GM06990 (cell line): ENCODE results near the gene RHOBTB3.

Experiments used
- DNase-seq: peaks from one replicate; pipeline ENCODE4 v3.0.0-alpha.2; 2011; ENCODE audit not compliant: insufficient read length; ENCODE audit errors: extremely low read depth
- H3K27me3 ChIP-seq: replicated peaks from 2 replicates; pipeline ENCODE4 v1.6.0; 2011; ENCODE audit warnings: low read length; ENCODE audit not compliant: control insufficient read depth, insufficient read depth
- H3K36me3 ChIP-seq: 2 replicates; pipeline ENCODE4 v1.5.1; 2011; ENCODE audit warnings: low read length; ENCODE audit not compliant: control insufficient read depth, insufficient read depth
- H3K4me3 ChIP-seq: replicated peaks from 2 replicates; pipeline ENCODE4 v1.5.1; 2011; ENCODE audit warnings: low read depth, mild to moderate bottlenecking, control low read depth, low read length
- TF ChIP-seq, protein P1 (sequence below): IDR thresholded peaks from 2 replicates; pipeline ENCODE4 v1.5.1; 2011; ENCODE audit warnings: low read length, control low read depth, mild to moderate bottlenecking, inconsistent platforms; ENCODE audit not compliant: insufficient read depth, poor library complexity, severe bottlenecking

The RHOBTB3 gene

DNA sequence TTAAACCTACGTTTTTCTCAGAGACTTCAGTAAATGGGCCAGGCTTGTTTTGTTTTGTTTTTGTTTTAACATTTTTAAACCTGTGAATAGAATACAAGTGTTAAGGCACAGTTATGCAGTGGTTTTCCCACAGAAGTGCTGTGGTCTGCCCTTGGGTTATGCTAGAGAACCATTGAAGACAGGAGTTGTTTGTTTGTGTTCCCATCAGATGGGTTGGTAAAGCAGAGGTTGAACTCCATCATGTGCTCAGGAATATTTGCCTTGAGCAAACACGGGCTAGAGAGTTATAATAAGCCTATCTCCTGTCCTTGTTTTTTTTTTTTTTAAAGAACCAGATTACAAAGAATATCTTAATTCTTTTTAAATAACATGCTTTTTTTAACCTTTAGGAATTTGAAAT is 28.5 kb downstream of the RHOBTB3 start:
- TF ChIP-seq, protein P1, sequence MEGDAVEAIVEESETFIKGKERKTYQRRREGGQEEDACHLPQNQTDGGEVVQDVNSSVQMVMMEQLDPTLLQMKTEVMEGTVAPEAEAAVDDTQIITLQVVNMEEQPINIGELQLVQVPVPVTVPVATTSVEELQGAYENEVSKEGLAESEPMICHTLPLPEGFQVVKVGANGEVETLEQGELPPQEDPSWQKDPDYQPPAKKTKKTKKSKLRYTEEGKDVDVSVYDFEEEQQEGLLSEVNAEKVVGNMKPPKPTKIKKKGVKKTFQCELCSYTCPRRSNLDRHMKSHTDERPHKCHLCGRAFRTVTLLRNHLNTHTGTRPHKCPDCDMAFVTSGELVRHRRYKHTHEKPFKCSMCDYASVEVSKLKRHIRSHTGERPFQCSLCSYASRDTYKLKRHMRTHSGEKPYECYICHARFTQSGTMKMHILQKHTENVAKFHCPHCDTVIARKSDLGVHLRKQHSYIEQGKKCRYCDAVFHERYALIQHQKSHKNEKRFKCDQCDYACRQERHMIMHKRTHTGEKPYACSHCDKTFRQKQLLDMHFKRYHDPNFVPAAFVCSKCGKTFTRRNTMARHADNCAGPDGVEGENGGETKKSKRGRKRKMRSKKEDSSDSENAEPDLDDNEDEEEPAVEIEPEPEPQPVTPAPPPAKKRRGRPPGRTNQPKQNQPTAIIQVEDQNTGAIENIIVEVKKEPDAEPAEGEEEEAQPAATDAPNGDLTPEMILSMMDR = no peak
- Histone ChIP-seq H3K36me3 (peaks cover 2% of the 10 kb centered on the region; the same call in 1 of the 2 replicates), H3K27me3 (no peaks in the 10 kb centered on the region), H3K4me3 (no peak overlapping the region)
- DNase-seq = no peak

DNA sequence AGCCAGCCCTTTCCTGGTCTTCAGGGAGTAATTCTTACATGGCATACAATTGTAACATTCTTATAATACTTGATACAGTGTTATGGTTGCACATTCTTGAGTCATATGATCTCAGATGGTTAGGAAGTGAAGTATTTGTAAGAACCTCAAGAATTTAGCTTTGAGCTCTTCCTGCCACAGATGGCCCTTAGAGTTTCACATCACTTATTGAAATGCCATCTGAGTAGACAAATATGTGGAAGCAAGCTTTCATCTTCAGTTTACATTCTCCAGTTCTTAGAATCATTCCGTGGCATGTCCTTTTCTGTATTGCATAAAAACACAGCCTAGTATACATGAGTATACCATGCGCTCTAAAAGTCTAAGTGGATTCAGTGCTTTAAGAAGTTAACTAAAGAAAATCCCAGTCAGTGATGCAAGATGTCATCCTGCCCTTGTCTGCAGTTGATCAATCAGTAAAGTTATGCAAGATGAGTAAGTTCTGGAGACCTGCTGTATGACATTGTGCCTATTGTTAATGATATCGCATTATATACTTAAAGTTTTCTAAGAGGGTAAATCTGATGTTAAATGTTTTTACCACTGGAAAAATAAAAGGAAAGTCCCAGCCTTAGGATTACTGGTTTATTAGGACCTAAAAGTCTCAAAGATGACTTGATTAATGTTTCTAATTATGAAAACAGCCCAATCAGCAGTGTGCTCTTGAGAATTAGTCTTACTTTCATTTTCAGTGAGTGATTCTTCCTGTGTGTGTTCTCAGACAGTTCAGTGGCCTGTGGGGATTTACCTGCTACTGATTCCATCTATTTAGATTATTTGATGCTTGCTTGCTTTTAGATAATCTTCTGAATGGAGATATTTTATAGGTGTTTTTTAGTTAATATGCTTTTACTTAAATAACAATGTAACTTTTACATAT is 29.4 kb downstream of the RHOBTB3 start:
- H3K4me3 ChIP-seq = peak overlapping the region; percentile 57
- H3K27me3 ChIP-seq = no peaks in the 10 kb centered on the region
- DNase-seq = peak; percentile 60
- TF ChIP-seq, protein P1 = no peak
- peaks cover 2% of the 10 kb centered on the region; the same call in 1 of the 2 replicates for H3K36me3 ChIP-seq

DNA sequence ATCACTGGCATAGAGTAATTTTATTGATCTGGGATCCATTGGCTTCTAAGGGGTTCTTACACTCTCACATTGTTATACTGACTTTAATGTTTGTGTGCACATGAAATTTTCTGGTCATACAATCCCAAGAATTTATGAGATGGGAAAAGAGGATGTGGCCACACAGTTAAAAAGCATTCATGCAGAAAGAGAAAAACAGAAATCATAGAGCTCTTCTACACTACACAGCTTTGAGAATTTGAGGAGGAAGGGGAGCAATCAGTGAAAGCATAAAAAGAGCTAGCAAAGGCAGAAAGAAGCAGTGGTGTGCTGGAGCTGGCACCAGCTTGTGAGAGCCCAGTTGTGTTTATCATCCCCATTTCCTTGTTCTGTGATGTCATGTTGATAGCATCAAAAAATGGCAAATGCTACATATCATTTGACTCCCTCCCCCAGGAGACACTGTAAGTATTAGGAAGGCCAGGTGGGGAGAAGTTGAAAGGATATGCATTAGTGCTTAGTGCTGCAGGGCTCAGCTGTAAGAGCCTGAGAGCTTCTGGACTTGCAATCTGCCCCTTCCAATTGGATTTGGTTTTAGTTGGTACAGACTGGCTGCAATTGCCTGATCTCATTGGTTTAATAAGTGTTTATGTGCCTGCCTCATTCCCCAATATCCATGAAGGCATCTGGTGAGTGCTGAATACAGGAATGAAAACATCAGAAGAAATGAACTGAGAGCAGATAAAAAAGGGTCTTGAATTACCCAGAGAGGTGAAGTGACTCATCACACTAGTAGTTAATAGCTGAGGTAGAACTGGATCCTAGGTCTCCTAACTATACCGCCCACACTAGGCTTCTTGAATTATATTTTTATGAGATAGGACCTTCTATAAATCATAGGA is 30.9 kb downstream of the RHOBTB3 start:
- H3K27me3 ChIP-seq = no peaks in the 10 kb centered on the region
- peaks cover 2% of the 10 kb centered on the region; the same call in 1 of the 2 replicates for H3K36me3 ChIP-seq
- H3K4me3 ChIP-seq = no peak overlapping the region
- TF ChIP-seq, protein P1 = no peak
- DNase-seq = no peak

DNA sequence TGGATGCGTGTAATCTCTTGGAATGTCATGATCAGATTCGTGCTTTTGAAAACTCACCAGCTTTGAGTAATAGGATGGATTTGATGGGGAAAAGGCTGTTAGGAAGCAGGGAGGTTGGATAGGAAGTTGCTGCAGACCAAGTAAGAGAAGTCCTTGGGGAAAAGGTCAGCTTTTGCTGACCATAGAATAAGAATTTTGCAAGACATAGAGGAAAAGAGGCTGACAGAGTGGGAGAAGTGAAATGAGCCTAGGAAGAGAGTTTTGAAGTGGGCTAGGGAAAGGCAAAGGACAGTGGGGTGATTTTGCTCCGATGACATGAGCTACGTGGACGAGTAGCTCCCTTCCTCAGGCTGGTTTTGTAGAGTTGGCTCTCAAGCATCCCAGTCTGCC is 31.5 kb downstream of the RHOBTB3 start:
- peaks cover 2% of the 10 kb centered on the region; the same call in 1 of the 2 replicates for H3K36me3 ChIP-seq
- H3K4me3 ChIP-seq = no peak overlapping the region
- DNase-seq = no peak
- TF ChIP-seq, protein P1 = no peak
- no peaks in the 10 kb centered on the region for H3K27me3 ChIP-seq

DNA sequence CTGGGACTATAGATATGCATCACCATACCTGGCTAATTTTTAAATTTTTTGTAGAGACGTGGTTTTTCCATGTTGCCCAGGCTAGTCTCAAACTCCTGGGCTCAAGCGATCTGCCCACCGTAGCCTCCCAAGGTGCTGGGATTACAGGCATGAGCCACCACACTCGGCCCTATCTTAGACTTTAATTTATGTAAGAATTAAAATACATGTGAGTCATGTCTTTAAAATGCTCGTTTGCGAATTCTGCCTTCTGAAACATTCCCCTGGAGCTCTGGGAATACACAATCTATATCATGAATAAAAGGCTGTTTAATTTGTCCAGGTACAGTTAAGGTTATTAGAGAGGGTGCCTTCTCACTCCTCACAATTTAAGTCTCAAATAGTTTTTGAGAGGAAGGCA is 32.8 kb downstream of the RHOBTB3 start:
- Histone ChIP-seq H3K4me3 (no peak overlapping the region), H3K36me3 (no peaks in the 10 kb centered on the region; the same call in 1 of the 2 replicates), H3K27me3 (no peaks in the 10 kb centered on the region)
- no peak for DNase-seq
- TF ChIP-seq, protein P1 = no peak
